HG03354 (cell line): ENCODE results near the gene DNA2.

Experiments
- ATAC-seq: cut with Tn5 transposase; IDR thresholded peaks from one replicate; pipeline ENCODE4 v1.9.1; 2021; ENCODE audit warnings: mild to moderate bottlenecking; ENCODE audit not compliant: unreplicated experiment, poor library complexity, severe bottlenecking

DNA2 gene

GRCh38 chr10:68365611-68366010 is 106.2 kb downstream of the DNA2 start:
- no peak for ATAC-seq

- no peak for ATAC-seq
Observed at GRCh38 chr10:68364101-68364886, 107.5 kb downstream of the DNA2 start.
